GM21576 (cell line): Measurements from ENCODE around the gene KRTAP21-3.

Experiments used
- ATAC-seq: cut with Tn5 transposase; IDR thresholded peaks from one replicate; pipeline ENCODE4 v1.9.1; 2021; ENCODE audit warnings: mild to moderate bottlenecking, moderate library complexity; ENCODE audit not compliant: unreplicated experiment

Gene KRTAP21-3

DNA sequence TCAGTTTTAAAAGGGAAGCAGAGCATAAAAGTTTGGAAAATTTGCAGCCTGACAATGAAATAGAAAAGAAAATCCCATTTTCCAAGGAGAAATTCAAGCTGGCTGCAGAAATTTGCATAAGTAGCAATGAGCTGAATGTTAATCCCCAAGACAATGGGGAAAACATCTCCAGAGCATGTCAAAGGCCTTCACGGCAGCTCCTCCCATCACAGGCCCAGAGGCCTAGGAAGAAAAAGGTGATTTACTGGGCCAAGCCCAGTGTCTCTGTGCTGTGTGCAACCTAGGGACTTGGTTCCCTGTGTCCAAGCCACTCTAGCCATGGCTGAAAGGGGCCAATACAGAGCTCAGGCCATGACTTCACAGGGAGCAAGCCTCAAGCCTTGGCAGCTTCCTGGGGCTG is 49.8 kb downstream of the KRTAP21-3 start:
- no peak for ATAC-seq
